Measurements from ENCODE around the gene LHX2.

The LHX2 gene

DNA sequence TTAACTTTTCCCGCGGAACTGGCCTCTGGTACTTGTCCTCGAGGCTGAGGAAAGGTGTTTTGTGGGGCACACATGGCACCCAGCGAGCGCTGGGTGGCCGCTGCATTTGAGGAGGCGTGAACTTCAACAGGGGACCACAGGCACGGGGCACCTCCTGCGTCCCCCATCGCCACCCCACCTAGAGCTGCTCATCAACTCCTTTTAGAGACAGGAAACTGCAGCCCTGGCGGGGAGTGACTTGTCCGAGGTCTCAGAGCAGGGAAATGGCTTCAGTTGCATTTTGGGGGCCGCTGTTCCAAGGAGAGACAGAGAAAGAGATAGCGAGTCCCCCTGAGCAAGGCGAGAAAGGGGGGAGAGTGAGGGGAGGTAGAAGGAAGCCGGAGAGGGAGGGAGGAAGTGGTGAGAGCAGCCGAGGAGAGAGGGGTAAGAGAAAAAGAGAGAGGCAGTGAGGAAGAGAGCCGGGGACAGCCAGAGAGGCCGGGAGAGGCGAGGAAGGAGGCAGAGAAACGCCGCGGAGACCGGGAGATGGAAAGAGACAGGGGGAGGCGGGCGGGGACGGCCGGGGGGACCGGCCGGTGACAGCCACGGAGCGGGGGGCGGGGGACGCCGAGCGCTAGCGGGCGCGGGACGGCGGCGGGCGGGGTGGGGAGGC is 12.5 kb upstream of the LHX2 start:
- in situ Hi-C loops (cut with MboI; ENCODE audit: low sequenced_read_pairs) = no loop called here

DNA sequence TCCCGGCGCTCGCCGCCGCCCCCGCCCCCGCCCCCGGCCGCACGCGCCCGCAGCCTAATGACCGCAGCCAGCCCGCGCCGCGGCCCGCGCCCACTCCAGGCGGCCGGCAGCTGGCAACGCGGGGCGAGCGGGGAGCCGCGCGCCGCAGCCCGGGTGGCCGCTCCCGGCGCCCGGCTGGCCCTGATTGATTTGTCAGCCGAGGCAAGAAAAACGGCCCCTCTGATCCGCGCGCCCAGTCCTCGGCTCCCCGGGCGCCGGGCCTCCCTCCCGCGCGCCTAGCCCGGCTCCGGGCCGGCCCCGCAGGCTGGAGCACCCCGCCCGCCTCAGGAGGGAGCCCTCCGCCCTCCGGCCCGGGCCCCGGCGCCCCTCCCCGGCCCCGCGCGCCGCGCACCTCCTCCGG is 11.9 kb upstream of the LHX2 start:
- in situ Hi-C loops (cut with MboI; ENCODE audit: low sequenced_read_pairs) = no loop called here

DNA sequence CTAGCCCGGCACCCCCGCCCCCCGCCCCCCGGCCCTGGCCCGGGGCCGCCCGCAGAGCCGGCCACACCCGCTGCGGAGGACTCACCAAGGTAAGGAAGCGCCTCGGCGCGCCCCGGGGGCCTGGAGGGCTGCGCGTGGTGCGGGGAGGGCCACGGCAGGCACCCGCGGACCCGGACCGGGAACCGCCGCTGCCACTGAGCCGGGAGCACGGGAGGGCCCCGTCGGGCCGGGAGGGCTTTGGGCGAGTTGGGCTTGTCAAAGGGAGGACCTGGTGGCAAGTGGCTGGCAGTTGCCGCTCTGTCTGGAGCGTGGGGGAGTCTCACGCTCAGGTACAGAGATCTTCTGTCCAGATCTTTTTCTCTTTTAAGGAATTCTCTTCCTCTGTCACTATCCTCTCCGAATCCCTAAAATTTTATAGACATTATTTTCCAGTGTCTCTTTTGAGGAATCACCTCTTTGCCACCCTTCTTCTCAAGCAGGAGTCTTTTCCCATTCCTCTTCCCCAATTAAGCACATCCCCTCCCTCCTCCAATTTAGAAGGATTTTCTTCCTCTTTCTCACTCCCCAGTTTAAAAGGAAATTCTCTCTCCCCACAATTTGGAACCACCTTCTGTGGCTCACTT is 11.3 kb upstream of the LHX2 start:
- in situ Hi-C loops (cut with MboI; ENCODE audit: low sequenced_read_pairs) = no loop called here

DNA sequence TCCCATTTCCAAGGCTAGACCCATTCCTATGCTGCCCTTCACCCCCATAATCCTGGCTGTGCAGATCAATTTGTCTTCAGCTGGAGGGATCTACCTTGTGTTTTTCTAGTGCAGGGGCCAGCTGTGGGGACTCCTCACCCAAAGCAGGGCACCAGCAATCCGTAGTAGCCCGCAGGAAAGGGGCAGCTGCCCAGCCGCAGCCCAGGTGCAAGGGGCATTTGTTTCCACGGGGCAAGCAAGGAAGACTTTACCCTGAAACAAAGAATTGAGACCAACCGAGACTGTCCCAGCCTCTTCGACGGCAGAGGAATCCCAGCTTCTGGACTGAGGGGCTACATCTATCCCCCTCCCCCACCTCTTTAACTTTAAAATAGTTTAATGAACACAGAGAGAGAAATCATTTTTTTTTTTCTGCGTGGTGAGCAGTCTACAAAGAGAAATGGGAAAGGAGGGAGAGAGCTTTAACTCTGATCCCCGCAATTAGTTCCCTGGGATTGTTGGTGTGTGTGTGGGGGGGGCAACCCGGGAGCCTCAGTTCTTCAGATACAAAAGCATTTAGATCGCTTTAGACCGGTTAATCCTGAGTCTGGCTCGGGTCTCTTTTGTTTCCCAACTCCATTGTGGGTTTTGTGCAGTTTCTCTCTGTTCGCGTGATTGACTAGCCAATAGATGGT is 10.6 kb upstream of the LHX2 start:
- in situ Hi-C loops (cut with MboI; ENCODE audit: low sequenced_read_pairs) = no loop called here

DNA sequence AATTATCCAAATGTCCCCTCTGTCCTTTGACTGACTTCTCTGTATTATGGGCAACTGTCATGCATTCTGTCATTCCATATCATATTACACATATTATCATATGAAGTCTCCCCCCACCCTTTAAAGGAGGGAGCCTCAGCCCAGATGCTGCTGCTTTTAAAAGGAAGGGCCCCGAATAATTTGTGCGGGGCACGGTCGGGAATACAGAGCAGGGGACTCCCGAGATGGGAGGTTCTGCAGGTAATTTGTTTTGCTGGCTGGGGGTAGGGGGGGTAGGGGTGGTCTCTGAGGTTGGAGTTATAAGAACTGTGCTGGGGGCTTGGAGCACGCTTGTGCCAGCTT is 10.1 kb upstream of the LHX2 start:
- in situ Hi-C loops (cut with MboI; ENCODE audit: low sequenced_read_pairs) = no loop called here

DNA sequence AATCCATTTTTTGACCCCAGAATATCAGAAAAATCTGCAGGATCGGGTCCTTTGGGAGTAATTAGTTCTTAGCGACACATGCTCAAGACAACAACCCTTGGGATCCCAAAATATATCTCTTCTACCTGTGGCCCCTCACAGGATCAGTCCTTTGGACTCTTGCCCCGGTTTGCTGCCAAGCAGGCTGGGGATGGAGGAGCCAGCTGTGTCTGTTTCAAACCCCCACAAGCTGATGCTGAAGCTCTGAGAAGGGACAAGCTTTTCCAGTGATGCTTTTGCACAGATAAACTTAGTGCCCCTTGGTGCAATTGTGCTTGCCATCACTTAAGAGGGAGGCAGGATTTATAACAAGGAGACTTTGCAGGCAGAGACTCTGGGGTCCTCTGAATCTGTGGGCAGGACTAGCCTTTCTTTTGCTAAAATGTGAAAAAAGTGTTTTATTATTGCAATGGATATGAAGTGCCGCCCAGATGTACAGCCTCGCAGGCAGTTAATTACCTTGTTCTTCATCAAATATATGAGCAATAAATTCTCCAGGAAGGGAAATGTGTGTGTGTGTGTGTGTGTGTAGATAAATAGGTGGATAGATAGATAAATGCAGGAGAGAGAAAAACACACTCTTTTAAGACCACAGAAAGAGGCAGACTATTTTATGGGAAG is 9.6 kb upstream of the LHX2 start:
- in situ Hi-C loops (cut with MboI; ENCODE audit: low sequenced_read_pairs) = no loop called here

DNA sequence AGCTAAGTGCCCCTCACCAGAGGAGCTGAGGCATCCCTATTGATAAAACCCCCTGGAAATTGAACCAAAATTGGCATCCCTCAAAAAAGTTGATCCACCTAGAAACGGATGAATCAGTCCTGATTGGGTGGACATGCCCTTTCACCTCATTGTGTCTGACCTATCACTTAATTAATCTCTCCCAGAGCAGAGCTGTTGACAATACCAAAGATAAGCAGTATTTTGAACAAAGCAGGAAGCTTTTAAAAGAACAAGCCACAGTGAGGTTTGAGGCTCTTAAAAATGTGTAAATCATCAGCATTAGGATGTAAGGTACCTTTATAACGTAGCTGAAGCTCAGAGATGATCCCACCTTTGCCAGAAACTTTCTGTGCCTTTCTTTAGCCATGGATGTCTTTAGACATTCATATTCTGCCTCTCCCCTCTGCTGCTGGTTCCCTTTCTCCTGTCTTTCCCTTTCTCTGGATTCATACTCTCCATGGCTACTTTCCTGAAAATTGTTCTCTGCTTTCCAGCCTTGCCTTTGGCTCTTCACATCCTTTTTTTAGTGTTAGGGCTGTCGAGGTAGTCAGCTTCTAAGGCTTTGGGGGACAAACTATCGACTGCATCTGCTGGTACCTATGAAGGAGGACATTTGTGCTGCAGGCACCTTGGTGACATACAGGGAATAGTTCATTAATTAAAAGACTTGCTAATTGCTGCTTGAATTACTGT is 7.8 kb upstream of the LHX2 start:
- in situ Hi-C loops (cut with MboI; ENCODE audit: low sequenced_read_pairs) = no loop called here

DNA sequence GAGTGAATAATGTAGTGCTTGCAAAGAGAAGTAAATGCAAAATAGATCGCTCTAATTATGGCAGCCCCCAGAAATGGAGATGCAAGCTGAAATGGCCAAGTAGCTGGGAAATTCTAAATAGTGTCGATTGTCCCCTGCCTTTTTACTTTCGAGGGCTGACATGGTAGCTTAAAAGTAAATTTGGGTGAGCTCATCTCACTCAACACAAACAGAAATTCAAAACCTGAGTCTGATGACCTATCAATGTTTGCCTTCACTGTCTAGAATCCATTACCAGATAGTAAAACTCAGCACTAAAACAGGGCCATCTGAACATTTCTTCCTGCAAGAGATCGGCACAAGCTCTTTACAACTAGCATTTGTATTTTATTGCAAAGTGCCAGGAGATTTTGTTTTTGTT is 7.0 kb upstream of the LHX2 start:
- in situ Hi-C loops (cut with MboI; ENCODE audit: low sequenced_read_pairs) = no loop called here

DNA sequence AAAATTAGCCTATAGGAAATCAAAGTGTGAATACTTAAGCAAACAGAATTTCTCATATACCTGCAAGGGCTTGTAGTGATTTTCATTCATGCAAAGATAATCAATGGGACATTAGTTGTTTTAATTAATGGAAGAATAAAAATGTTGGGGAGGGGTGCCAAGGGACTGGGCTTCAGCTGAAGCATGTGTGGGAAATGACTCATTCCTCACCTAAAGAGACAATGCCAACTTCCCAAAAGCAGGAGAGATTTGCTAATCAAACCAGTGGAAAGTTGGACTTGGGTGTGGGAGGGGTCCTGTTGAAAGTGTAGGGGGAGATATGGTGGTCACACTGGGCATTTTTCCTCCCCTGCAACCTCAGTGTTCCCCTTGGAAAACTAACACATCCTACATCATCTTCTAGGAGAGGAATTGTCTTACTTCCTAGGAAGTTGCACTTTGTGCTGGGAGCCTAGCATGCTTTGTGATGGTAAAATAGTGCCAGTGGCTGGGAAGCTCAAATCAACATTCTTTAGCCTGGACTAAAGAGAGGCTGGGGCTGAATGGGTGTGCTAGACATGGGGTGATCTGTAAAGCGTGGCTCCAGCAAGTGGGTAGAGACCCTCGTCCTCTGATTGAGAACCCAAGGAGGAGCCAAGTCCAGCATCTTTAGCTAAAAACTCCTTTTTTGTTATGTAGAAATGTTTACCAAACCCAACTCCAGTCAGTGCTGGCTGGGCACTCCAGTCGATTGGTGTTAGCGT is 6.4 kb upstream of the LHX2 start:
- in situ Hi-C loops (cut with MboI; ENCODE audit: low sequenced_read_pairs) = no loop called here

DNA sequence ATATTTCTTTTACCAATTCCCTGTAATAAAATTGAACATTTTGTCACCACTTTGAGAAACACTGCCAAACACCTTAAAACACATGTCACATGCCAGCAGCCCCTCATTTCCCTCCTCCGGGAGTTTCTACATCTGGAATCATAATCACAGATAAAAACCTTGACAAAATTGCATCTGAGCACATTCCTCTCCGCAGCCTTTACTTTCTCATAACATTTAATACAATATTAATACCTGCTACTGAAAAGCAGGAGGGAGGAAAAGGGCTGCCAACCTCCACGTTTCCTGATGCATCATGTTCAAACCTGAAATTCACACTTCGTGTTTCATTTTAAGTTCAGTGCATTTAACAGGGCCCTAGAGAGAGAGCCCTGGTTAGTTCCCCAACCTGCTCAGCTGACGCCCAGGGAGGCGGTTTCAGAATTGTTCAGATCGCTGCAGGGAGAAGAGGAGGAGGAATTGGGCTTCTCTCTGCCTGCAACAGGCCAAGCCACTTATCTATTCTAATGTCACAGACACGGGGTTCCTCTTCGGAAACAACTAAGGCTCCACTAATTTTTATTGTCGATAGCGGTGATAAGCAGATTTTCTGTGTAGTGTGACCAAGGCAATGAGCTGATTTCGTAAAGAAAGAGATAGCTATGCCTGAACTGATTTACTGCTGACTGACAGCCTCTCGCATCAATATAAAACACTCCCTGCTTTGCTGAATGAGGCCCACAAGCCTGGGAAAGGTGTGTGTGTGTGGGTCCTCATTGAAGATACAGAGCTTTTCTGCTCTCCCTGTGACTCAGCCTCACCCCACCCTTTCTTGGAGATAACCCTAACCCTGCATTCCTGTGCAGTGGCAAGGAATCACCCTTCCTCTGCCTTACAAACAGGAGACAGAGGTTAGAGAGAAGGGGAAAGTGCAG is 4.9 kb upstream of the LHX2 start:
- in situ Hi-C loops (cut with MboI; ENCODE audit: low sequenced_read_pairs) = no loop called here

DNA sequence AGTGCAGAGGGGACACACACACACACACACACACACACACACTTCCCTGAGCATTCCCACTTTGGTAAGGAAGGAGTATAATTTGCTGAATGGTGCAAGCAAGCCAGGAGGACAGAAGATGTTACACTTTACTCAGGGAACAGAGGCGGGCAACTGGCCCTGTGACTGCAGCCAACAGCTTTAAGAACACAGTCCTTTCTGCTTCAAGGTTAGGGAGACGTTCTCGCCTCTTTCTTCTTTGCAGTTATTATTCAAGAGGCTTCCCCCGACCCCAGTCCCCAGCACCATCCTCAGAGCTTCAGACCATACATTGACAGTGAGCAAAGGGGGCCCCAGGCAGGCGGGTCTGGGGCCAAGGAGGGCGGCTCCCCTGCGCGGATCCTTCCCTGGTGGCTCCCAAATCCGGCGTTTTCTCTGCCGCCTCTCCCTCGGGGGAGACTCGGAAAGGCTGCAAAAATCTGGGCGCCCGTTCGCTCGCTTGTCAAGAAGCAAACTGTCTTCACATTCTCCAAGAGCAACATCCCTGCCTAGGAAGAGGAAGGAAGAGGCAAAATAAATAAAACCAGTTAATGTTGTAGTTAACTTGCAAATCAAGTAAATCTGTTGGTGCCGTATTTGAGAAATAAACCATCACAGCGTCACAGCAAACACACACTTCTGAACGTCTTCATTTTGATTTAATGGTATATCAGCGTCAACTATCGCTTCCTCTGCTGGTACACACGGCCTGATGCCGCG is 3.8 kb upstream of the LHX2 start:
- in situ Hi-C loops (cut with MboI; ENCODE audit: low sequenced_read_pairs) = no loop called here

DNA sequence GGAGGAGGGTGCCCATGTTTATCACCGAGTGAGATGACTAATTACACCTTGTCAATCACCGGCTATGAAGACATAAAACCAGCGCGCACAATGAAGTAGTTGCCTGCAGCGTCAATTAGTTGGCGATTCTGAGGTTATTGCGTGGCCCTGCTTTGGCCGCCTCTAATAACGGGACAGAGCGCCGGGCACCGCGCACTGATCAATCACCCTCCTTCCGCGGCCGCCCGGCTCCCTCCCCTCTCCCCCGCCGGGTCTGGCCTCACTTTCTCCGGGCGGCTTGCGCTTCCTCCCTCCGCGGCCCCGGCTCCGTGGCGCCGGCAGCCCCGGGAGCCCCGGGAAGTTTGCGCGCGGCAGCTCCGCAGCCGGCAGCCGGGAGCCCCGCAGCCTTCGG is 3.3 kb upstream of the LHX2 start:
- in situ Hi-C loops (cut with MboI; ENCODE audit: low sequenced_read_pairs) = no loop called here

DNA sequence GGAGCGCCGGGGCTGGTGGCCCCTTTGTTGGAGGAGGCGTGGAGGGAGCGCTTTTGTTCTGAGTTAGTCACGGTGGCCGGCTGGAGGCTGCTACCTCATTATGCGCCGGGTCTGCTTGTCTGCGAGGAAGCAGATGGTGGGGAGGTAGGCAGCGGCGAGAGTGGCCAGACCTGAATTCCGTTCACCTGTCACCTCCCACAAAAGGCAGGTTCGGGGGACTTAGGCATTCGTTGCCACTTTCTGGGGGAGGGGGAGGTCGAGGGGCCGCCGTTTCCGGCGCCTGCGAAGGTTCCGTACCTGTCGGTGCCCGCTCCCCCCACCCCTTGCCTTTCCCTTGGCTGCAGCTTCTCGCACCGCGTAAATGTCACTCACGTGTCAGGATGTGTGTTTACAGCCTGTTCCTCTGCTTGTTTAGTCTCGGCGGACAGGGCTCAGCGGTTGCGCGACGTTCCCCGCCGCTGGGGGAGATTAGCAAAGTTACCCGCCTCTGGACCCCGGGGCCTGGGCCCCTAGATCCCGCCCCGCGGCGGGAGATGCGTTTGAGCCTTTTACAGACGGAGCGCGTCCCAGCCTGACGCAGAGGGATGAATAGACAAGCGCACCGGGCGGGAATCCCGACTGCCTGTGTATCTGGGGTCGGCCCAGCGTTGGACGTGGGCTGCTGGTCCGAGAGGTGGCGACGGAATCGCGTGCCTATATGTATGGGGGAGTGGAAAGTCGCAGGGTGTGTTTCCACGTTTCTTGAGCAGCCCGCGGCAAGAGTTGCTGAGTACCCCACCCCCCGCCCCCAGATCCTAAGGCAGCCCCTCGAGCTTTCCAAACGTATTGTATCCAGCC is 2.7 kb upstream of the LHX2 start:
- in situ Hi-C loops (cut with MboI; ENCODE audit: low sequenced_read_pairs) = no loop called here

DNA sequence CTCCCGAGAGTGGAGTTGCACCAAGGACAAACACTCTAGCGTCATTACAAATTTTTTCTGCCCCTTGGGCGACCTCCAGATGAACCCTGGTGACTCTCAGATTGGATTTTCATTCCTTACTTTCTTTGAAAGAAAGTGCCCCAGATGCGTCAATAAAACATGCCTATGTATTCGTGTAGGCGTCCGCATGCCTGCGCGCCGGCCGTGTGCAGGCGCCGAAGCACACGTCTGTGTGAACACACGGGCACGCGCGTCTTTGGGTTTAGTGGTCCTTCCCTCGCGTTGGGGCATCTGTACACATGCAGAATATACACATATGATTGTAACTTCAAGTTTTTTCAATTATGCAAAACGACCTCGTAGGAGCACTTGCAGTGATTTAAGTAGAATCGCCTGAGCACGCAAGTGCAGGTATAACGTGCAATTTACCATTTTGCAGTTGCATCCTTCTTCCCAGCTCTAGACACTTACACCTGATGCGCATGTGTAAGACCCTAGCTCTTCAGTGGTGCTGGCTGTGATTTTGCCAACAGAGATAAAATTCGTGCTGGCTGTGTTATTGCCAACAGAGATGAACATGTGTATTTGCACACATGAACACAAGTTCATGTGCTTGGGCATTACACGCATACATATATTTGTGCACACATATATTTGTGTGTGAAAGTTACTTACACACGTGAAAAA is 1.9 kb upstream of the LHX2 start:
- in situ Hi-C loops (cut with MboI; ENCODE audit: low sequenced_read_pairs) = no loop called here

DNA sequence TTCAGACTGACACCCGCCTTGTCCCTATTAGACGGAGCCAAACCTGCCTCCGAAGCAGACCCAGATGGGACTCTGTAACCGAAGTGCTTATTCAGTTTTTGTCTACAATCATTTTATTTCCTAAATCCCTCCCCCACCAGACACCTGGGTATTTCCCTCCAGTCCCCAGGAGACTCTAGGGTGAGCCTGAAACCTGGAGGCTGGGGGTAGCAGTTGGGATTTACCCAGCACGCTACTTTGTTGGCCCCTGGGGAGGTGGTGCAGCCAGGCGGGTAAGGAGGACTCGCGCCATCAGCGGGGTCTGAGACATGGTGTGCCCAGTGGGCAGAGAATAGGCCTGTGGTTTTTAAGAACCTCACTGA is 1.3 kb upstream of the LHX2 start:
- in situ Hi-C loops (cut with MboI; ENCODE audit: low sequenced_read_pairs) = no loop called here

DNA sequence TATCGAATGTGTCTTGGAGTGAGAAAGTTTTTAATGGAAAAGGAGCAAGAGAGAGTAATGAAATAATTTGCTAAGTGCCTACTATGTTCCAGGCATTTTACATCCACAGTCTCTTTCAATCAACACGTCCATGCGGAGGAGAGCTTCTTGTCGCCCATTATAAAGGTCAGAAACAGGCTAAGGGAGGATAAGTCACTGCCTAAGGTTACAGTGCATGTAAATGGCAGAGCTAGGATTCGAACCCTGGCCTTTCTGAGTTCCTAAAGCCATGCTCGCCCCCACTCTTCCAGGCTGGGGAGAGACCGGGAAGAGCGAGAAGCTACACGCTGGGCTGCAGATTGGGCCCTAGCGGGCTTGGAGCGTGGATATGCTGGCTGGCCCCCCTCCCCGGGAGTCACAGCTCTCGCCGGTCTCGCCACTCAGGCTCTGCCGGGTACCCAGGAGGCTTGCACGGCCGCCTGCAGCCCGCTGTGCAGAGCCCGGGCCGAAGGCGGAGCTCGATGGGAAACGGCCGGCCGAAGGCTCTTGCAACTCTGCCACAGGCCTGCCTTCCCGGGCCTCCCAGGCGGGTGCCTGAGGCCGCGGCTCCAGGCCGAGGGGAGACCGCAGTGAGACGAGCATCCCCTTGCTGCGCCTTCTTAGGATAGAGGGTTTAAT is 775 bp upstream of the LHX2 start:
- in situ Hi-C loops (cut with MboI; ENCODE audit: low sequenced_read_pairs) = no loop called here

All from hTERT RPE-1 (cell line).